CD4-positive, alpha-beta T cell treated with Interleukin-10 for 1 hour (primary cell): ENCODE results near the gene SLX4IP.

Experiments
- DNase-seq: peaks from one replicate; pipeline ENCODE4 v3.0.0-alpha.2; 2020

Gene SLX4IP

GRCh38 chr20:10524034-10524476, 89.0 kb downstream of the SLX4IP start:
- DNase-seq = no peak

DNA sequence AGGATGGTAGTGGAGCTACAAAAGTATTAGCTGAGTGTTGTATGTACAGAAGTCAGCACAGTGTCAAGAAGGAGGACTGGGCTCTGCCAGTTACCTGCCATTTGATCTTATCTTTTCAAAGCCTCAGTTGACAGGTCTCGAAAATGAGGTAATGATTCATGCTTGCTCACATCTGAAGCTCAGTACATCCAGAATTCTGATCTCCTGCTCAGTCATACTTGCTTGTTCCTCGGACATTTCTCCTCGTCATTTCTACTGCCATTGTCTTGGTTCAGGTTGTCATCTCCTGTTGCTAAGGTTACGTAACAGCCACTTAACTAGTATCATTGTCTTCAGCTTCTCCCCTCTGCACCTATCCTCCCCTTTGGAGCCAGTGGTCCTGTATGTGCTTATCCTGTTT, 89.5 kb downstream of the SLX4IP start:
- DNase-seq = no peak

- DNase-seq = no peak
These were observed 92.7 kb downstream of the SLX4IP start for GRCh38 chr20:10527781-10528180.

DNA sequence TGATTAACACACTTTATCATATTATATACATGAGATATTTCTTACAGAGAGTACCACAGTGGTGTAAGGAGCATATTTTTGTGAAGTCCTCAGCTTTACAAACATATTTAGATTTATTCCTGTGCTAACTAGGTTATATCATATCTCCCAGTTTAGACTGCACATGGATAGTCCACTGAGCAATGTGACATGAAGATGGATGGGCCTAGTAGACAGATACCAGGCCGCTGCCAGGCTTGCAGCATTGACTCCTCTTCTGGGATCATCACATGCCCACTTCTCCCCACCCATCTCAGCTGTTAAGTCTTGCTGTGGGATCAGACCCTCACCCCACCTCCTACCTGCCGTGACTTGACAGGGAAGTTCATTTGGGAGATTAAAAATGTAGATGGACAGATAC, 95.8 kb downstream of the SLX4IP start:
- no peak for DNase-seq

DNA sequence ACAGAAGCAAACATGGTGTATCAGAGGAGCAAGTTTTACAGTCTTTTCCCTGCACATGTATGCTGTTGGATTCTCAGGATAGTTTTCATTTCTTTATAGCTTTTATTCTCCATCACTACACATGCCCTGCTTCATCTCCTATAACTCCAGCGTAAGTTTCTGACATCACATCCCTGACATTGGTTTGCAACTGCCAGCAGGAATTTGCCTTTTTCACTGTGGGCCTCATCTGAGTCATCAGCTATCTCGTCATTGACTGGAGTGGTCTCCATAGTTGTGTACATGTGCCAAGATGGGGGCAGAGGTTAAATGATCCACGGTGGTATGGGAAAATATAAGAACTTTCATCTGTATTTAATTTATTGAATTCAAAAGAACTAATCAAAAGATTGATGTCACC, 96.7 kb downstream of the SLX4IP start:
- DNase-seq = no peak

- no peak for DNase-seq
These were observed 97.3 kb downstream of the SLX4IP start for GRCh38 chr20:10532361-10532760.

GRCh38 chr20:10536531-10536930, 101.4 kb downstream of the SLX4IP start:
- peak; percentile 37 for DNase-seq

- no peak for DNase-seq
These were observed 102.9 kb downstream of the SLX4IP start for GRCh38 chr20:10537850-10538480.

DNA sequence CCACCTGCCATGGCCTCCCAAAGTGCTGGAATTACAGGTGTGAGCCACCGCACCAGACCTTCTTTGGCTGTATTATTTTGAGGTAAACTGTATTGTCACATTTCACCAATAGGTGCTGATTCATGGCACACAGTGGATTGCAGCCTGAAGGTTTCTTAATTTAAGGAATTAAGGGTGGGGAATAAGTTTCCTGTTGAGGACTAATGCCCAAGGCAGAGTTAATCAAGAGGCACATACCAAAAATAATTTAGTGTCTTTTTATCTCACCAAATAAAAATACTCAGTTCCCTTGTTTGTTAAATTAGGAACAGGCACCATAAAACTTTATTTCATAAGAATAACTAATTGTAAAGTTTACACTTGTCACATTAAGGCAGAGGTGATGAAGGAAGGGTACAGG, 103.7 kb downstream of the SLX4IP start:
- DNase-seq = no peak

GRCh38 chr20:10539818-10540553, 104.9 kb downstream of the SLX4IP start:
- DNase-seq = no peak

DNA sequence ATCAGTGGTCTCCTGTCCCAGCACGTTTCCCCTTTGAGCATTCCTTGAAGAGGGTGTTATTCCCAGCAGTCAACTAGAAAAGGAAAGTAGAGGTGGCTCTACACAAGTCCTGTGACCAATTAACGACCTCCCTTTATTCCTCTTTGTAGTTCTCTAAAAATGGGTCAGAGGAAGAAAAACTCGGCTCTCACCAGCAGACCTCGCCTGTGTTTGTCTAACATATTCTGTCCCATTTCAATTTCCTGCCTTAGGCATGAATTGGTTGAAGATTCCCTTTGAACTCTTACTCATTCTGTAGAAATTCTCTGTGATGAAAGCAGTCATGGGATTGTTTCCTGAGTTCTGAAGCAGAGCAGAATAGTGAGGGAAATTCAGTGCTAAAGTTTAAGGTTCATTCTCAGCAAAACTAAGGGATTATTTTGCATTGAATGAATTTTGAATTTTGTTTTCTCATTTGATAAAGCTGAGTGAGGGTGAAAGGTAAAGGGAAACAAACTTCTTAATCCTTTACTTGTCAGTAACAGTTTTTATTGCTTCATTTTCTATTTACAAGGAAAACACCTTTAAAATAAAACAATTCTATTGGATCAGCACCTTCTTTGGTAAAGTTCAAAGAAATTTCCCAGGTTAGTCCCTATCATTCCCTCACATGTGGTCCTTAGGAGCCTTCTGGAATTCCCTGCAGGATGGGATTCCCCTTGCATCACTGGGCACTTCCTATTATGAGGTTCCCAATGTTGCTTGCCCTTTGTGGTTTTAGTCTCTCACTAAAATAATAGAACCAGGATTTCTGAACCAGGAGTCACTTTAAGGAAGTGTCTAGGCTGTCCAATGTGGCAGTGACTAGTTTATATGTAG, 105.8 kb downstream of the SLX4IP start:
- DNase-seq = no peak

GRCh38 chr20:10541668-10542411, 106.7 kb downstream of the SLX4IP start:
- no peak for DNase-seq

- DNase-seq = no peak
These were observed 107.3 kb downstream of the SLX4IP start for GRCh38 chr20:10542442-10542841.

DNA sequence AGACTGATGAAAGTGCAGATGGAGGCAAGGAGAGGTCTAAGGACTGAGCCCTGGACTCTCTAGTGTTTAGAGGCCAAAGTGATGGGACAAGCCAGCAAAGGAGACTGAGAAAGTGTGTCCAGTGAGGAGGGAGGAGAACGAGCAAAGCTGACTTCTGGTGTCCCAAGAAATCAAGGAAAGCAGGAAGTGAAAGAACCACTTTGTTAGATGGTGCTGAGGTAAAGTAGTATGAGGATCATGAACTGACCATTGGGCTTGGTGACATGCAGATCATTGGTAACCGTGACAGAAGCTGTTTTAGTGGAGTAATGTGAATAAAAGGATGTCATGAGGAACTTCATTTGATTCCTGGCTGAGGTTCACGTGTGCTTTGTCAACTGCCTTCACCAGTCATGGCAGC, 108.4 kb downstream of the SLX4IP start:
- DNase-seq = no peak

DNA sequence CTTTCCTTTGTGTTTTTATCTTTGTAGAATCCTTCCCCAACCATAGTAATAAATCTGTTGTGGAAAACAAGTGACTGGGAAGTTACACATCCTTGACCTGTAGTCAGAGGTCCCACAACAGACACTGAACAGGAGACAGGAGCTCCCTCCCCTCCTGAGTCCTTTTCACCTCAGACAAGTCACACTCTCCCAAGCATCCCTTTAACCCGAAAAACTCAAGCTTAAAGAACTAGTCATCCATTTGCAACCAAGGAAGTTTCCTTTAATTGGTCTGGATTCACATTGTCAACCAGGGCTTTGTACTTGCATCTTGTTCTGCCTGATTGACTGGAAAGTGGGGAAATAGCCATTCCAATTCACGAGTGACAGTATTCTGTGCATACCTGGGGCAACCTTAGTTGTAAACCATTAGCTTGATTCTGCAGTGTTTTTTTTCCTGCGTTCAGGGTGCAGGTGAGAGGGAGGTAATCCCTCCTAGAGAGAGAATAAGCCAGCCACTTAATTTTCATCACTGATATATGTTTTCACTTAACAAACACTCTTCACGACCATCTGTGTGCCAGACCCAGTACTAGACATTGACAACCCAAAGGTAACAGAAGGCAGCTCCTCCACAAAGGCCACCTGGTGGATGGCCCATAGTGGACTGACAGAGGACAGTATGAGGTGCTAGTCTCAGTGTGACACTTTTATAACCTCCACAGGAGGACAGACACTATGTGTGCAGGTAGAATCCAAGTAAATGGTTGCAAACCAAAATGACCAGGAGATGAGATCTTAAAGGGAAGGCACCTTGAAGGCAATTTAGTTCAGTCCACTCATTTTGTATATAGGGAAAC, 112.4 kb downstream of the SLX4IP start:
- DNase-seq = no peak

- no peak for DNase-seq
These were observed 114.4 kb downstream of the SLX4IP start for GRCh38 chr20:10549511-10549910.

GRCh38 chr20:10550204-10551118, 115.4 kb downstream of the SLX4IP start:
- no peak for DNase-seq

- no peak for DNase-seq
These were observed 116.9 kb downstream of the SLX4IP start for GRCh38 chr20:10551732-10552724.

GRCh38 chr20:10553326-10553984, 118.3 kb downstream of the SLX4IP start:
- peak; percentile 37 for DNase-seq
